HCT116 (cell line): ENCODE data around the gene ACOXL. TPM values are rescaled to one million over a fixed set of nuclear protein-coding genes. Genes with fewer than 3 reads are reported as not detected.

Experiments used
- ATAC-seq: fragments of 200-7000 bp; cut with Tn5 transposase; 2 replicates; pipeline ENCODE4 v1.9.1; 2020; ENCODE audit warnings: mild to moderate bottlenecking, moderate library complexity
- BruUV-seq: library from RNA; stranded (reverse); fragments of 400-500 nt; replicated peaks from 2 replicates; lab custom pipeline; 2021; lab: Mats Ljungman, UMichigan
- CTCF ChIA-PET: fragments of 300-600 bp; sonication (Branson Sonifier 250); formaldehyde crosslinking; loops from one replicate; lab custom pipeline; 2021; ENCODE audit warnings: antibody characterized with exemption; lab: Charles Lee
- POLR2A ChIA-PET: fragments of 300-600, 350-600 bp; sonication (Branson Sonifier 250); formaldehyde crosslinking; loops from one replicate; lab custom pipeline; 2021; ENCODE audit warnings: antibody characterized with exemption; lab: Charles Lee
- RAD21 ChIA-PET, 2 experiments: fragments of 300-600 bp; sonication (Branson Sonifier 250); formaldehyde crosslinking; loops; one replicate each; lab custom pipeline; 2023; ENCODE audit warnings: low total read pairs in 2 of 2; ENCODE audit not compliant: uncharacterized antibody in 2 of 2, unreplicated experiment in 2 of 2, low non-redundant PET in 1 of 2; lab: Charles Lee
- DNase-seq: peaks from one replicate; pipeline ENCODE4 v3.0.0-alpha.2; 2010; ENCODE audit warnings: low read depth, low spot score
- H2AFZ ChIP-seq: fragments of 200-600 bp; shearing (Covaris generic), sonication (generic); 2 replicates; pipeline ENCODE4 v1.6.1; 2017; ENCODE audit warnings: low read depth, mixed run types, mixed read lengths, antibody characterized with exemption, low read length; ENCODE audit not compliant: poor library complexity, severe bottlenecking
- H3K27ac ChIP-seq: 2 replicates; pipeline ENCODE4 v1.5.1; 2012; ENCODE audit warnings: low read depth, low read length
- H3K27me3 ChIP-seq: fragments of 200-600 bp; sonication (generic); 2 replicates; pipeline ENCODE4 v1.6.1; 2016; ENCODE audit warnings: mixed run types, low read length, mixed read lengths; ENCODE audit not compliant: insufficient read depth
- H3K36me3 ChIP-seq, 2 experiments: fragments of 200-500 bp in 1 of 2; fragments of 200-600 bp in 1 of 2; sonication (Bioruptor generic) in 1 of 2; sonication (generic) in 1 of 2; 2 replicates each; pipeline versions ENCODE4 v1.5.1 to v1.6.1; 2014 to 2016; ENCODE audit warnings: low read length in 2 of 2, inconsistent platforms in 1 of 2, mixed read lengths in 1 of 2, mixed run types in 1 of 2; ENCODE audit not compliant: insufficient read depth in 2 of 2, control insufficient read depth in 1 of 2
- H3K4me1 ChIP-seq, 2 experiments: fragments of 200-600 bp in 1 of 2; sonication (generic) in 1 of 2; 2 replicates each; pipeline versions ENCODE4 v1.5.1 to v1.6.1; 2012 to 2017; ENCODE audit warnings: low read length in 2 of 2, inconsistent platforms in 1 of 2, mild to moderate bottlenecking in 1 of 2, mixed read lengths in 1 of 2, mixed run types in 1 of 2, moderate library complexity in 1 of 2; ENCODE audit not compliant: insufficient read depth in 2 of 2, control insufficient read depth in 1 of 2
- H3K4me2 ChIP-seq: fragments of 200-600 bp; sonication (generic); 2 replicates; pipeline ENCODE4 v1.6.1; 2017; ENCODE audit warnings: mixed run types, low read length, mixed read lengths
- H3K4me3 ChIP-seq, 2 experiments: fragments of 200-600 bp in 1 of 2; sonication (generic) in 1 of 2; replicated peaks in 1 of 2; 2 replicates each; pipeline ENCODE4 v1.5.1; 2011 to 2016; ENCODE audit warnings: low read length in 2 of 2, control low read depth in 1 of 2, low read depth in 1 of 2, mild to moderate bottlenecking in 1 of 2, mixed read lengths in 1 of 2, mixed run types in 1 of 2
- H3K79me2 ChIP-seq: fragments of 200-600 bp; sonication (generic); 2 replicates; pipeline ENCODE4 v1.6.1; 2017; ENCODE audit warnings: mild to moderate bottlenecking, mixed run types, low read length, moderate library complexity, mixed read lengths; ENCODE audit not compliant: insufficient read depth
- H3K9ac ChIP-seq: fragments of 200-600 bp; sonication (generic); 2 replicates; pipeline ENCODE4 v1.6.1; 2016; ENCODE audit warnings: low read length, mixed read lengths
- H3K9me2 ChIP-seq: fragments of 200-600 bp; sonication (generic), shearing (Covaris generic); 2 replicates; pipeline ENCODE4 v1.6.1; 2017; ENCODE audit warnings: mixed run types, mild to moderate bottlenecking, moderate library complexity; ENCODE audit not compliant: insufficient read depth
- H3K9me3 ChIP-seq, 2 experiments: fragments of 200-500 bp in 1 of 2; fragments of 200-600 bp in 1 of 2; sonication (Bioruptor generic) in 1 of 2; sonication (generic) in 1 of 2; 2 replicates each; pipeline ENCODE4 v1.6.1; 2014 to 2017; ENCODE audit warnings: low read length in 2 of 2, mixed read lengths in 2 of 2, inconsistent platforms in 1 of 2, low read depth in 1 of 2, mild to moderate bottlenecking in 1 of 2, mixed run types in 1 of 2, moderate library complexity in 1 of 2; ENCODE audit not compliant: control insufficient read depth in 1 of 2, insufficient read depth in 1 of 2
- H4K20me1 ChIP-seq: fragments of 200-600 bp; sonication (generic), shearing (Covaris generic); 2 replicates; pipeline ENCODE4 v1.6.1; 2017; ENCODE audit warnings: mixed run types, mild to moderate bottlenecking, moderate library complexity; ENCODE audit not compliant: insufficient read depth
- CTCF ChIP-seq, 3 experiments: fragments of 200-600 bp in 1 of 3; sonication (generic) in 1 of 3; IDR thresholded peaks in 2 of 3; conservative IDR thresholded peaks in 1 of 3; 2 replicates each; pipeline ENCODE4 v1.5.1; 2012 to 2017; ENCODE audit warnings: low read depth in 2 of 3, low read length in 2 of 3, antibody characterized with exemption in 1 of 3, borderline replicate concordance in 1 of 3, control low read depth in 1 of 3, mild to moderate bottlenecking in 1 of 3, mixed read lengths in 1 of 3, mixed run types in 1 of 3, moderate library complexity in 1 of 3; ENCODE audit not compliant: insufficient read depth in 1 of 3
- FOSL1 ChIP-seq: IDR thresholded peaks from 2 replicates; pipeline ENCODE4 v1.6.1; 2012; ENCODE audit warnings: low read depth
- POLR2A ChIP-seq: IDR thresholded peaks from 2 replicates; pipeline ENCODE4 v1.7.0; 2011; ENCODE audit warnings: borderline replicate concordance; ENCODE audit not compliant: insufficient read depth, insufficient read length; ENCODE audit errors: extremely low read depth
- RAD21 ChIP-seq: IDR thresholded peaks from 2 replicates; pipeline ENCODE4 v1.6.1; 2012; ENCODE audit warnings: low read depth, mild to moderate bottlenecking
- REST ChIP-seq: IDR thresholded peaks from 2 replicates; pipeline ENCODE4 v1.6.1; 2012; ENCODE audit warnings: low read depth
- TCF7L2 ChIP-seq: IDR thresholded peaks from 2 replicates; pipeline ENCODE4 v1.7.0; 2011; ENCODE audit warnings: borderline replicate concordance, inconsistent platforms; ENCODE audit not compliant: insufficient read depth, insufficient read length; ENCODE audit errors: extremely low read depth
- YY1 ChIP-seq: IDR thresholded peaks from 2 replicates; pipeline ENCODE4 v1.6.1; 2011; ENCODE audit warnings: low read length, low read depth, moderate library complexity, mild to moderate bottlenecking; ENCODE audit not compliant: insufficient replicate concordance; ENCODE audit errors: extremely low read depth
- ZNF274 ChIP-seq: fragments of 200-500 bp; sonication (Bioruptor generic); IDR thresholded peaks from 2 replicates; pipeline ENCODE4 v1.6.1; 2014; ENCODE audit warnings: mild to moderate bottlenecking, low read depth, low read length, inconsistent platforms
- intact Hi-C: fragments of 100-400 bp; cut with micrococcal nuclease; formaldehyde crosslinking; loops from 2 replicates; pipeline ENCODE4 v1.10.0; 2022
- total RNA-seq: library from RNA; stranded (reverse); gene quantifications from one replicate; pipeline ENCODE4 v1.2.1, GENCODE V29; 2021; ENCODE audit not compliant: unreplicated experiment

Gene ACOXL
- total RNA-seq, 1 experiment from 2014 or later, result 5.5 TPM

- no peaks in the 10 kb centered on the region for H3K36me3 ChIP-seq
- no peak overlapping the region for H2AFZ ChIP-seq
- H3K27ac ChIP-seq, result no peak overlapping the region
- H3K9ac ChIP-seq, result no peak overlapping the region
- ChIA-PET CTCF (interaction anchor here (0.7 kb wide), 1 partner anchor 783 kb away, joined by 4 read pairs; no protein-coding TSS in a partner anchor), RAD21 (no interaction called here), POLR2A (no interaction called here)
- no peak overlapping the region for H3K4me2 ChIP-seq
- DNase-seq (no peak), ATAC-seq (no peak)
- peaks cover 0 to 5% of the 10 kb centered on the region in 2 experiments; a peak in 1 of 4 replicates for H3K9me3 ChIP-seq
- H3K9me2 ChIP-seq, result no peaks in the 10 kb centered on the region
- intact Hi-C loops, result no loop called here
- H3K4me1 ChIP-seq, result no peaks in the 10 kb centered on the region
- H3K79me2 ChIP-seq, result no peaks in the 10 kb centered on the region
- H3K27me3 ChIP-seq, result no peaks in the 10 kb centered on the region
- no peaks in the 10 kb centered on the region for H4K20me1 ChIP-seq
- TF ChIP-seq TCF7L2 (no peak), YY1 (no peak), REST (no peak), FOSL1 (no peak), CTCF (IDR thresholded peaks at IDR 0.05 in 2 of 3, conservative IDR thresholded peaks at IDR 0.05 in 1 of 3; ENCODE audit: borderline replicate concordance in 1 of 3, insufficient read depth in 1 of 3, low read depth in 2 of 3, low read length in 2 of 3) (no peak), ZNF274 (no peak), RAD21 (no peak), POLR2A (no peak)
- BruUV-seq, result no TSS peak
- no peak overlapping the region for H3K4me3 ChIP-seq
Observed at GRCh38 chr2:110906613-110907298, 174.4 kb downstream of the ACOXL start.
